IMR-90 (cell line): Measurements from ENCODE around the gene CRACDL. TPM values are rescaled to one million over a fixed set of nuclear protein-coding genes. Genes with fewer than 3 reads are reported as not detected.

Experiments used
- ATAC-seq: fragments of 200-7000 bp; cut with Tn5 transposase; 2 replicates; pipeline ENCODE4 v1.9.1; 2020; ENCODE audit warnings: low read depth, mild to moderate bottlenecking, moderate library complexity
- BruUV-seq: library from RNA; stranded (reverse); fragments of 400-500 nt; replicated peaks from 2 replicates; lab custom pipeline; 2021; lab: Mats Ljungman, UMichigan
- CTCF ChIA-PET: fragments of 300-600 bp; formaldehyde crosslinking; extraction: SDS; loops from one replicate; lab custom pipeline; 2021; ENCODE audit warnings: antibody characterized with exemption; lab: Yijun Ruan, JAX
- POLR2A ChIA-PET: fragments of 300-600 bp; sonication (Branson Sonifier 250); formaldehyde crosslinking; loops from one replicate; lab custom pipeline; 2022; ENCODE audit warnings: antibody characterized with exemption; ENCODE audit not compliant: unreplicated experiment; lab: Charles Lee
- DNase-seq: peaks from one replicate; pipeline ENCODE4 v3.0.0; 2013
- H2AFZ ChIP-seq: replicated peaks from 2 replicates; pipeline ENCODE3; 2013; ENCODE audit warnings: low read length, mild to moderate bottlenecking; ENCODE audit not compliant: poor library complexity
- H2AK5ac ChIP-seq: 2 replicates; pipeline ENCODE4 v1.6.1; 2013; ENCODE audit warnings: low read depth, low read length, inconsistent platforms
- H2AK9ac ChIP-seq: replicated peaks from 2 replicates; pipeline ENCODE3; 2013; ENCODE audit warnings: mild to moderate bottlenecking, low read depth, low read length, moderate library complexity; ENCODE audit not compliant: poor library complexity
- H2BK120ac ChIP-seq: 2 replicates; pipeline ENCODE4 v1.6.1; 2013; ENCODE audit warnings: low read depth, low read length, inconsistent platforms
- H2BK15ac ChIP-seq: 3 replicates; pipeline ENCODE4 v1.6.1; 2013; ENCODE audit warnings: low read depth, low read length, inconsistent platforms
- H2BK20ac ChIP-seq: 2 replicates; pipeline ENCODE4 v1.6.1; 2013; ENCODE audit warnings: low read depth, mild to moderate bottlenecking, inconsistent platforms, low read length, moderate library complexity
- H2BK5ac ChIP-seq: 2 replicates; pipeline ENCODE4 v1.6.1; 2013; ENCODE audit warnings: mild to moderate bottlenecking, low read depth, low read length, inconsistent platforms; ENCODE audit not compliant: poor library complexity, severe bottlenecking
- H3K14ac ChIP-seq: replicated peaks from 2 replicates; pipeline ENCODE4 v1.6.1; 2013; ENCODE audit warnings: low read depth, low read length, inconsistent platforms
- H3K18ac ChIP-seq: 2 replicates; pipeline ENCODE4 v1.6.1; 2013; ENCODE audit warnings: low read depth, low read length, control low read depth
- H3K23ac ChIP-seq: 2 replicates; pipeline ENCODE4 v1.6.1; 2013; ENCODE audit warnings: low read depth, low read length, inconsistent platforms
- H3K27ac ChIP-seq: 2 replicates; pipeline ENCODE4 v1.5.1; 2013; ENCODE audit warnings: mild to moderate bottlenecking, control low read depth, low read length; ENCODE audit not compliant: insufficient read depth
- H3K27me3 ChIP-seq: 2 replicates; pipeline ENCODE4 v1.6.1; 2013; ENCODE audit warnings: low read length; ENCODE audit not compliant: control insufficient read depth, insufficient read depth
- H3K36me3 ChIP-seq: 2 replicates; pipeline ENCODE4 v1.6.1; 2013; ENCODE audit warnings: low read length, mixed read lengths; ENCODE audit not compliant: control insufficient read depth, insufficient read depth
- H3K4ac ChIP-seq: 2 replicates; pipeline ENCODE4 v1.6.1; 2013; ENCODE audit warnings: low read depth, low read length, inconsistent platforms
- H3K4me1 ChIP-seq: 2 replicates; pipeline ENCODE4 v1.6.1; 2013; ENCODE audit warnings: low read length, mixed read lengths; ENCODE audit not compliant: control insufficient read depth, insufficient read depth
- H3K4me2 ChIP-seq: 2 replicates; pipeline ENCODE4 v1.6.1; 2013; ENCODE audit warnings: low read depth, mild to moderate bottlenecking, control low read depth, low read length, moderate library complexity
- H3K4me3 ChIP-seq: 2 replicates; pipeline ENCODE4 v1.5.1; 2013; ENCODE audit warnings: low read depth, mild to moderate bottlenecking, control low read depth, low read length, moderate library complexity; ENCODE audit not compliant: insufficient read depth
- H3K56ac ChIP-seq: 2 replicates; pipeline ENCODE4 v1.6.1; 2013; ENCODE audit warnings: low read length, inconsistent platforms; ENCODE audit not compliant: insufficient read depth; ENCODE audit errors: extremely low read depth
- H3K79me1 ChIP-seq, 2 experiments: 2 replicates each; pipeline ENCODE4 v1.6.1; 2013; ENCODE audit warnings: low read length in 2 of 2, inconsistent platforms in 1 of 2, low read depth in 1 of 2
- H3K9ac ChIP-seq: 2 replicates; pipeline ENCODE4 v1.6.1; 2013; ENCODE audit warnings: low read depth, low read length, control low read depth
- H3K9me1 ChIP-seq: 2 replicates; pipeline ENCODE4 v1.6.1; 2013; ENCODE audit warnings: low read length, inconsistent platforms; ENCODE audit not compliant: insufficient read depth
- H3K9me3 ChIP-seq: 2 replicates; pipeline ENCODE4 v1.6.1; 2013; ENCODE audit warnings: low read length; ENCODE audit not compliant: control insufficient read depth, insufficient read depth
- H4K20me1 ChIP-seq: 2 replicates; pipeline ENCODE4 v1.6.1; 2013; ENCODE audit warnings: low read length, inconsistent platforms; ENCODE audit not compliant: insufficient read depth
- H4K5ac ChIP-seq: 2 replicates; pipeline ENCODE4 v1.6.1; 2013; ENCODE audit warnings: mild to moderate bottlenecking, low read depth, low read length, control low read depth
- H4K8ac ChIP-seq, 2 experiments: 2 replicates each; pipeline ENCODE4 v1.6.1; 2013; ENCODE audit warnings: low read depth in 2 of 2, low read length in 2 of 2, control low read depth in 1 of 2, inconsistent platforms in 1 of 2
- H4K91ac ChIP-seq: 2 replicates; pipeline ENCODE4 v1.6.1; 2013; ENCODE audit warnings: low read depth, low read length, inconsistent platforms; ENCODE audit not compliant: insufficient read depth
- CEBPB ChIP-seq: IDR thresholded peaks from 2 replicates; pipeline ENCODE4 v1.6.1; 2012; ENCODE audit warnings: low read depth, low read length, improper control_type of control experiment
- CHD1 ChIP-seq: IDR thresholded peaks from 2 replicates; pipeline ENCODE4 v1.6.1; 2012; ENCODE audit warnings: low read depth, low read length, improper control_type of control experiment
- MAFK ChIP-seq: IDR thresholded peaks from 2 replicates; pipeline ENCODE4 v1.6.1; 2012; ENCODE audit warnings: low read depth, low read length, improper control_type of control experiment
- NFE2L2 ChIP-seq: fragments of 150-350 bp; IDR thresholded peaks from 2 replicates; pipeline ENCODE4 v1.6.1; 2016; ENCODE audit warnings: low read depth, mild to moderate bottlenecking, low read length
- RCOR1 ChIP-seq: IDR thresholded peaks from 2 replicates; pipeline ENCODE4 v1.6.1; 2012; ENCODE audit warnings: mild to moderate bottlenecking, low read length, improper control_type of control experiment; ENCODE audit not compliant: insufficient replicate concordance
- WGBS, 2 experiments: methylation state at CpG; one replicate each; pipeline versions ENCODE4 v1.1.5 to v1.1.7; 2013; ENCODE audit warnings: missing lambda C conversion rate in 2 of 2; ENCODE audit not compliant: insufficient read length in 1 of 2; ENCODE audit errors: extremely low coverage in 2 of 2; 5-methylcytosine and 5-hydroxymethylcytosine counted together
- dilution Hi-C: fragments of 300-500 bp; cut with HindIII; formaldehyde crosslinking; loops from one replicate; pipeline ENCODE4 v1.14.3; 2018; ENCODE audit warnings: low sequenced_read_pairs; ENCODE audit not compliant: unreplicated experiment
- in situ Hi-C: fragments of 300-500 bp; cut with MboI; formaldehyde crosslinking; loops from 3 replicates; pipeline ENCODE4 v1.14.3; 2019; ENCODE audit warnings: low sequenced_read_pairs, inconsistent platforms, mixed read lengths
- intact Hi-C: fragments of 100-400 bp; cut with micrococcal nuclease; formaldehyde crosslinking; loops from 2 replicates; pipeline ENCODE4 v1.10.0; 2022
- polyA plus RNA-seq, 3 experiments: library from polyadenylated mRNA; depleted of rRNA; stranded (reverse); fragments of >200 nt; gene quantifications; 2 replicates each; pipeline ENCODE4 v1.2.3, GENCODE V29; 2012; ENCODE audit warnings: low replicate concordance in 1 of 3
- total RNA-seq: library from RNA; depleted of rRNA; stranded (reverse); fragments of >200 nt; gene quantifications from 2 replicates; pipeline ENCODE4 v1.2.3, GENCODE V29; 2012
- TF ChIP-seq, protein P1 (sequence below): conservative IDR thresholded peaks from 2 replicates; pipeline ENCODE4 v1.5.1; 2012; ENCODE audit warnings: mild to moderate bottlenecking, low read depth, low read length, improper control_type of control experiment
- TF ChIP-seq, protein P2 (sequence below): fragments of 150-350 bp; IDR thresholded peaks from 2 replicates; pipeline ENCODE4 v1.6.1; 2017; ENCODE audit warnings: mild to moderate bottlenecking, antibody characterized with exemption, low read length, low read depth

CRACDL gene
- total and polyA plus RNA-seq, 2 of the 4 experiments (the other 2 are of a cell fraction) = not detected

DNA sequence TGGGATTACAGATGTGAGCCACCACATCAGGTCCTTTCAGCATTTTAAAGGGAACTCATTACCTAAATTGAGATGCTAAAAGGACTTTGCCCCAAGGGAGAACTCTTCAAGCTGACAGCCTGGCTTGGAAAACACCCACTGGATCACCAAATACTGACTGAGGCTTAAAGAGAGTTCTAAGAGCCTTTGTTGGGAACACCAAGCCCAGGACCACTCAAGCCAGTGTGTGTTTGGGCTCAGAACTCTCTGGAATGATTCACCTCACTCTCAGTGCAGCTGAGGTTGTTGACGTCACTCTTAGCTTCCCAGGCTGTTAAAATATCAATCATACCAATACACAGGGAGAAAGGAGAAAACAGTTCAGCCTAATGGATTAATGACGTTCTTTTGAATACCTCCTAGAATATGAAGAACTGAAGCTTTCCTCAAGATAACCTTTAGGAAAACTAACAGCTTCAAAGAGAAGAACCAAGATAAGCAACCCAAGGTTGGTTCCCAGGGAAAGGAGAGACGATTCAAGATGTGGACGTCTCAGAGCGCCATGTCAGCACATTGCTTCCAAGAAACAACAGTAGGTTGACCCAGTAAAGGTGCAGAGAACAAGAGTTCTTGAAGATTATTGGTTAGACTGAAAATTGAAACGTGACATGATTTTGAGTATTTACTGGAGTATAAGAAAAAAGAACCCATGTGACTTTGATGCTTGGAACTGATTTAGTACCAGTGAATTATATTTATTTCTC, 157.1 kb downstream of the CRACDL start:
- H2AK5ac ChIP-seq = no peak overlapping the region
- H2AFZ ChIP-seq = no peak overlapping the region
- H3K27ac ChIP-seq = no peak overlapping the region
- no peak overlapping the region for H2BK5ac ChIP-seq
- CTCF ChIA-PET = no interaction called here
- no peaks in the 10 kb centered on the region for H3K36me3 ChIP-seq
- no peak overlapping the region for H3K23ac ChIP-seq
- no peak overlapping the region for H4K91ac ChIP-seq
- H2BK20ac ChIP-seq = no peak overlapping the region
- no peak overlapping the region for H3K4me3 ChIP-seq
- H2AK9ac ChIP-seq = no peak overlapping the region
- H4K5ac ChIP-seq = no peak overlapping the region
- dilution Hi-C loops (no loop called here), intact Hi-C loops (no loop called here), in situ Hi-C loops (no loop called here)
- BruUV-seq = no TSS peak
- DNase-seq (no peak), ATAC-seq (no peak)
- no peaks in the 10 kb centered on the region for H3K9me1 ChIP-seq
- H2BK15ac ChIP-seq = no peak overlapping the region
- no peak overlapping the region for H3K18ac ChIP-seq
- H3K4ac ChIP-seq = no peak overlapping the region
- no peak overlapping the region for H3K4me2 ChIP-seq
- WGBS, 2 experiments = 73% methylated on average over 3 of the region's 6 CpGs; no CpG with 5 or more reads in 1 of the 2 experiments
- no peaks in the 10 kb centered on the region for H4K20me1 ChIP-seq
- no peak for TF ChIP-seq RCOR1
- TF ChIP-seq, protein P1, sequence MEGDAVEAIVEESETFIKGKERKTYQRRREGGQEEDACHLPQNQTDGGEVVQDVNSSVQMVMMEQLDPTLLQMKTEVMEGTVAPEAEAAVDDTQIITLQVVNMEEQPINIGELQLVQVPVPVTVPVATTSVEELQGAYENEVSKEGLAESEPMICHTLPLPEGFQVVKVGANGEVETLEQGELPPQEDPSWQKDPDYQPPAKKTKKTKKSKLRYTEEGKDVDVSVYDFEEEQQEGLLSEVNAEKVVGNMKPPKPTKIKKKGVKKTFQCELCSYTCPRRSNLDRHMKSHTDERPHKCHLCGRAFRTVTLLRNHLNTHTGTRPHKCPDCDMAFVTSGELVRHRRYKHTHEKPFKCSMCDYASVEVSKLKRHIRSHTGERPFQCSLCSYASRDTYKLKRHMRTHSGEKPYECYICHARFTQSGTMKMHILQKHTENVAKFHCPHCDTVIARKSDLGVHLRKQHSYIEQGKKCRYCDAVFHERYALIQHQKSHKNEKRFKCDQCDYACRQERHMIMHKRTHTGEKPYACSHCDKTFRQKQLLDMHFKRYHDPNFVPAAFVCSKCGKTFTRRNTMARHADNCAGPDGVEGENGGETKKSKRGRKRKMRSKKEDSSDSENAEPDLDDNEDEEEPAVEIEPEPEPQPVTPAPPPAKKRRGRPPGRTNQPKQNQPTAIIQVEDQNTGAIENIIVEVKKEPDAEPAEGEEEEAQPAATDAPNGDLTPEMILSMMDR = no peak
- TF ChIP-seq CHD1 = no peak
- TF ChIP-seq NFE2L2 = no peak
- no peak for TF ChIP-seq CEBPB
- peak; percentile 24; the same call in 1 of the 2 replicates for TF ChIP-seq MAFK
- TF ChIP-seq, protein P2, sequence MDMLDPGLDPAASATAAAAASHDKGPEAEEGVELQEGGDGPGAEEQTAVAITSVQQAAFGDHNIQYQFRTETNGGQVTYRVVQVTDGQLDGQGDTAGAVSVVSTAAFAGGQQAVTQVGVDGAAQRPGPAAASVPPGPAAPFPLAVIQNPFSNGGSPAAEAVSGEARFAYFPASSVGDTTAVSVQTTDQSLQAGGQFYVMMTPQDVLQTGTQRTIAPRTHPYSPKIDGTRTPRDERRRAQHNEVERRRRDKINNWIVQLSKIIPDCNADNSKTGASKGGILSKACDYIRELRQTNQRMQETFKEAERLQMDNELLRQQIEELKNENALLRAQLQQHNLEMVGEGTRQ = no peak
- H2BK120ac ChIP-seq = no peak overlapping the region
- no peaks in the 10 kb centered on the region for H3K9me3 ChIP-seq
- no peak overlapping the region for H3K9ac ChIP-seq
- no peak overlapping the region for H3K14ac ChIP-seq
- no peak overlapping the region for H4K8ac ChIP-seq
- no peaks in the 10 kb centered on the region for H3K79me1 ChIP-seq
- H3K56ac ChIP-seq = no peak overlapping the region
- no peaks in the 10 kb centered on the region for H3K4me1 ChIP-seq
- POLR2A ChIA-PET = no interaction called here
- peaks cover 5% of the 10 kb centered on the region; the same call in 1 of the 2 replicates for H3K27me3 ChIP-seq
